ENCODE results near the gene SLC23A3.
"Not testable (repeated sequence)": the region's sequence is repeated elsewhere in the genome, so short reads cannot be mapped to it uniquely, and the experiment has no call there.

Gene SLC23A3

GRCh38 chr2:219204425-219205164 lies 34.8 kb upstream of the SLC23A3 start:
- DNase-seq, result no peak

- DNase-seq, result not testable (repeated sequence)
Observed at GRCh38 chr2:219201331-219201730, 31.5 kb upstream of the SLC23A3 start.

GRCh38 chr2:219200502-219201326 lies 30.9 kb upstream of the SLC23A3 start:
- not testable (repeated sequence) for DNase-seq

- DNase-seq, result no peak
Observed at GRCh38 chr2:219199470-219200211, 29.8 kb upstream of the SLC23A3 start.

- no peak for DNase-seq
Observed at GRCh38 chr2:219198974-219199373, 29.1 kb upstream of the SLC23A3 start.

- no peak for DNase-seq
Observed at GRCh38 chr2:219197388-219197787, 27.6 kb upstream of the SLC23A3 start.

- no peak for DNase-seq
Observed at GRCh38 chr2:219186754-219187456, 17.1 kb upstream of the SLC23A3 start.

GRCh38 chr2:219184121-219184520 lies 14.3 kb upstream of the SLC23A3 start:
- no peak for DNase-seq

- DNase-seq, result no peak
Observed at GRCh38 chr2:219183151-219183772, 13.4 kb upstream of the SLC23A3 start.

GRCh38 chr2:219182331-219183150 lies 12.7 kb upstream of the SLC23A3 start:
- DNase-seq, result no peak

- no peak for DNase-seq
Observed at GRCh38 chr2:219181531-219181930, 11.7 kb upstream of the SLC23A3 start.

- no peak for DNase-seq
Observed at GRCh38 chr2:219180961-219181360, 11.1 kb upstream of the SLC23A3 start.

GRCh38 chr2:219179601-219180465 lies 10.0 kb upstream of the SLC23A3 start:
- DNase-seq, result no peak

- peak; percentile 41 for DNase-seq
Observed at GRCh38 chr2:219178377-219179175, 8.7 kb upstream of the SLC23A3 start.

- peak; percentile 79 for DNase-seq
Observed at GRCh38 chr2:219177552-219178376, 7.9 kb upstream of the SLC23A3 start, which contains the start of gene RETREG2. TSS of gene RETREG2 (plus strand) at chr2:219178275. CDS start at chr2:219178353, 78 bp downstream.

GRCh38 chr2:219176818-219177551 lies 7.2 kb upstream of the SLC23A3 start, which contains the start of gene CNPPD1:
TSS of gene CNPPD1 (minus strand) at chr2:219176925. CDS start at chr2:219176828, 97 bp downstream.
- peak; percentile 88 for DNase-seq
